ENCODE results near the gene HAND1.

Gene HAND1

DNA sequence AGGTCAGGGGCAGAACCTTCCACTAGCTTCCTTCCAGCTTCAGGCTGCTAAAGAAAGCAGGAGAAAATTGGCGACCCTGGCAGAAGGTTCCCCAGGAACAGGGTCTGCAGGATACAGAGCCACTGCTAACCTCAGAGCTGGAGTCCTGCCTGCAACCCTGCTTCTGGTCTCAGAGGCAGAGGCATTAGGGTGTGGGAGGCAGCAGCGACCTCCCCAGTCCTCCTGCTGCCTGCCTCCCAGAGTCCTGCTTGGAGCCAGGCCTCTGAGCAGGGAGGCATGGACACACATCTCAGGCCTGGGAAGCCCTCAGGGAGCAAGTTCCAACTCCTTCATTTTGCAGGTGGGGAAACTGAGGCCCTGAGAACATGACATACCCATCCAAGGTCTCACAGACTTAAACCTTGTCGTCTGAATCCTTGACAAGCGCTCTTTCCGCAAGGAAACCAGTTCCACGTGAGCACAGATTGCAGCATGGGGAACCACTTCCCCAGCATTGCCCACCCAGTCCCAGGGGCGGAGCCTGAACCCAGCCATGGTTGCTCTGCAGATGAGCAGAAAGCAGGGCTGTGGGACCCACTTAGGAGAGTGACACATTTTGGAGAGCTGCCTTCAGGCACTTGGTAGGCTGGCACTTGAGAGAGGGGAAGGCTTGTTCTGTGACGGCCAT lies 28.2 kb upstream of the HAND1 start:
- DNase-seq (ENCODE audit: low spot score) = no peak

DNA sequence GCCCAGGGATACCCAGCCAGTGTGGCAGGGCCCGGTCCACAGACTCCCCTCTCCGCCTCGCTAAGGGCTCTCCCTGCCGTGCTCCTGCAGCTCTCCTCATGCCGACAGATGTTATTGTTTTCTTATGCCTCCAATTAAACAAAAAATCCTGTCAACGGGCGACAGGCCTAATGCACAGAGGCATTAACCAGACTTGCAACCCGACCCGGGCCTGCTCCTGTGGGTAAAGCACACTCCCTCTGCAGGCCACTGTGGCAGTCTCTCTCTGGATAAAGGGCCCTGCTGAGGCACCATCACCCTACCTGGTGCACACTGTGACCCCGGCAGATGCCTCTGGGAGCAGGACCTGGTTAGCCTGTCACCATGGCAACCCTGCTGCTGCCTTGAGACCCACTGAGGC lies 27.5 kb upstream of the HAND1 start:
- no peak for DNase-seq (ENCODE audit: low spot score)

DNA sequence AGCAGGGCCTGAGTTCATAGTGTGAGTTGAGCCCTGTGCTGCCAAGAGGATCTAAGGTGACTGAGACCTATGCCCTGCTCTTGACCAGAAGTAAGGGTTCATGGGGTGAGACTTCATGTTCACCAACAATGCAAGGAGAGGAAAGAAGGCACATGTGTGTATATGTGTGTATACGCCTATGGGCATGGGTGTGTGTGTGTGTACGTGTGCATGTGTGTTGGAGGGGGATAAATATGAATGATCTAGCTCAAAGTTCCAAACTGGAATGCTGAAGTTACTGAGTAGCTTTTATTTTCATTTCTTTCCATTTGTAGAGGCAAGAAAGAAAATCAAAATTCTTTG lies 25.6 kb upstream of the HAND1 start:
- no peak for DNase-seq (ENCODE audit: low spot score)

DNA sequence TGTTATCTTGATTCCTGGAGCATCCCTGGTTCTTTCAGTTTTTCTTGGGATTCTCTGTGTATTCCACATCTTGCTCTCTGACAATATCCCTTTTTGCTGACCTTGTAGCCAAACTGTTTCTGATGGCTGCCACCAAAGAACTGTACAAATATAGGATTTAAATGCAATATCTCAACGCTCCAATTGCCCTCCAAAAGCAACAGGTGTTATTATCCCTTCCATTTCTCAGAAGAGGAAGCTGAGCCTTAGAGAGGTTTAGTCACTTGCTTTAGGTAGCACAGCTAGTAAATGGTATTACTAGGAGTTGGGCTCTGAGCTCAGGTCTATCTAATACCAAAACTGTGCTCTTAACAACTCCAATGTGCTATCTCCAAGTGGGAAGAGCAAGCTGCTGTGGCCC lies 24.2 kb upstream of the HAND1 start:
- DNase-seq (ENCODE audit: low spot score) = no peak

DNA sequence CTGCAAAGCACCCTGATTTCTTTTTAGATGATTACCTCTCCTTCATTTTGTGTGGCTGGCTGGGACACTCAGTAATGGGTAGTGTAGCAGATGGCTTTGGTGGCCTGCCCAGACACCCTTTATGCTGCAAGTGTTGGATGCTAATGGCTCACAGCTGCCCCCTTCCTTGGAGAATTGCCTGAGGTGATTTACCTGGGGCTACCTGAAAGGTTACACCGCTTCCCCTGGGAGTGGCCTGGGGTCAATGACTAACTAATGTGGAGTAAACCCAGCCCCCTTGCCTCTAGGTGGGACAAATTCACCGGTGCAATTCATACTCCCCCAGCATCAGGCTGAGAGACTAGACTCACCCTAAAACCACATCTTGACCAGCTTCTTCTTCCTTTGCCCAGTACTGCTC lies 23.5 kb upstream of the HAND1 start:
- no peak for DNase-seq (ENCODE audit: low spot score)

DNA sequence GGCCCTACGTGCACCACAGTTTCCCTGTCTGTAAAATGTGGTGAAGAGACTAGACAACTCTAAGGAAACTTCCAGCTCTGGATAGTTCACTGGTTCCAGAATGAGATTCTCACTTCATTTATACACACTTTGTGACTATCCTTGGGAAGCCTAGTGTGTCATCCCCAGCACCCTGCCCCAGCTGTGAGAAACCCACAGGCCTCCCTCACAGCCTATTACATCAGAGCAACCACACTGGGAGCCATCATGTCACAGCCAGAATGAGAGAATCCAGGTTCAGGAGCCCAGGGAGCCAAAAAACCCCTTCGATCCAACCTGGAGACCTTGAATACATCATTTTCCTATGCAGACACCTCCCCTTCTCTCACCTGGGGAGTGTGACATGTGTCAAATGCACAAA lies 21.0 kb upstream of the HAND1 start:
- DNase-seq (ENCODE audit: low spot score) = no peak

DNA sequence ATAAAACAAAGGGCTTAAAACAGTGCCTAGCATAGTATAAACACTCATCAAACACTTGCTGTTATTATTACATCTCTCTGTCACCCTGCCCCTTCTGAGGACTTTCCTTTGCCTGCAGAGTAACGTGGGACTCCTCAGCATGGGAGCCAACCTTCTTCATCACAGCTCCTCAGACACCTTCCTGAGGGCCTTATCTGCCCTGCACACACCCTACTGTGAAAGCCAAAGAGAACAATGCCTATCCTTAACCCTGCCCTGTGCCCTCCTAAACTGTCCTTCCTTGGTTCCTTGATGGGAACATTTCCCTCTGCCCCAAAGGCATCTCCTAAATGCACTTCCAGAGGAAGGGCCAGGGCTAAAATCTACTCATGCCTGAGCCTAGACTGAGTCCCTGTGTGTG lies 20.6 kb upstream of the HAND1 start:
- no peak for DNase-seq (ENCODE audit: low spot score)

DNA sequence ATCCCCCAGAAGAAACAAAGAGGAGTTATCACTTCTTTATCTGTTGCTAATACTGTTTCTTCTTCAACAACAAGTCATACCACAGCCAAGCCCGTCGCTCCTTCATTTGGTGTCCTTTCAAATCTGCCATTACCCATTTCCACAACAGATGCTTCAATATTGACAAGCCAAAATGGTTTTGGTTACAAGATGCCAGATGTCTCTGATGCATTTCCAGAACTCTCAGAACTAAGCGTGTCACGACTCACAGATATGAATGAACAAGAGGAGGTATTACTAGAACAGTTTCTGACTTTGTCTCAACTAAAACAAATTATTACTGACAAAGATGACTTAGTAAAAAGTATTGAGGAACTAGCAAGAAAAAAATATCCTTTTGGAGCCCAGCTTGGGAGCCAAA lies 16.0 kb upstream of the HAND1 start:
- no peak for DNase-seq (ENCODE audit: low spot score)

DNA sequence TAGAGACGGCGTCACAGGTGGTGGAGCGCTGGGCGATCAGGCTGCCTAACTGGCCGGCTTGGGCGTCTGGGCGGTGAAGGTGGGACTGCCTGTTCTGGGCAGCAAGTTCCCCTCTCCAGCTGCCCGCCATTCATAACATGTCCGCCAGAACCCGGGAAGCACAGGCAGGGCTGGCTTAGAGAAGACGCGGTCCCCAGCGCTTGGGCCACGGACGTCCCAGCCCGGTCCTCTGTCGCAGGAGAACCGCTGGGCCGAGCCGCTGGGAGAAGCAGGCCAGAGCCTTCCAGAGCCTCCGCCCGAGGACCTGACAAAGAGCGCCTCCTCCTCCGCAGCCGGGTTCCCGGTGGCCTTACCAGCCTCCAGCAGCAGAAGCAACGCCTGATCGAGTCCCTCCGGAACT lies 15.2 kb upstream of the HAND1 start:
- no peak for DNase-seq (ENCODE audit: low spot score)

DNA sequence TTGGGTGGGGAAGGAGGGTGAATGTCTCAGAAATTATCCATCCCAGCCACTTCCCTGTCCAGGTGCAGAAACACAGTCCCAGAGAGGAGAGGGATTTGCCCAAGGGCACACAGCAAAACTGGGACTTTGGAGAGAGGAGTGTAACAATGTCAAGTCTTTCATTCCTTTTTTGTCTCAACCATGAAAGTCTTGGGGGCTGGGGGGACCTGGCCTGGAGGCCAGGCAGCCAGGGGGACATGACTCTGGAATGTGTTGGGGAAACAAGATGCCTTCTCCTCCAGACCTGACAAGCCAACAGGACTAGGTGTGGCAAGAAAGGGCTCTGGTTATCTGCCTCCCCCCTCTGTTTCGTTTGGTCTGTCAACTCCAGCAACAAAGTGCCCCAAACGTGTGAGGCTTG lies 13.9 kb upstream of the HAND1 start:
- no peak for DNase-seq (ENCODE audit: low spot score)

DNA sequence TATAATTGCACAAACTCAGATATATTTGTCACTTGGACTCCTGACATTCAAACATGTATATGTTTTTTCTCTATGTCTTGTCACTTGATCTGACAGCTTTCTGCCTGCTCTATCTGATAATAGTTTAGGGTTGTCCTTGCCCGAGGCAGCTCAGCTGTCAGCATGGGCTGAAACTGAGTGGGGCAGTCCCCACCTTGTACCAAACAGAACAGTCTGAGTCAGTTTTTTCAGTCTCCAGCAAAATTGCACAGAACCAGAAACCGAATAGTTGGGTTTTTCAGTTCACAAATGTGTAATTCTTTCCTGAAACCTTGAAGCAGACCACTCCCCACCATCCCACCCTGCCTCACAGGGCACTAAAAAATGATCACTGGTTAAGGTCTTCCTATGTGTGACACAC lies 9.5 kb upstream of the HAND1 start:
- DNase-seq (ENCODE audit: low spot score) = no peak

DNA sequence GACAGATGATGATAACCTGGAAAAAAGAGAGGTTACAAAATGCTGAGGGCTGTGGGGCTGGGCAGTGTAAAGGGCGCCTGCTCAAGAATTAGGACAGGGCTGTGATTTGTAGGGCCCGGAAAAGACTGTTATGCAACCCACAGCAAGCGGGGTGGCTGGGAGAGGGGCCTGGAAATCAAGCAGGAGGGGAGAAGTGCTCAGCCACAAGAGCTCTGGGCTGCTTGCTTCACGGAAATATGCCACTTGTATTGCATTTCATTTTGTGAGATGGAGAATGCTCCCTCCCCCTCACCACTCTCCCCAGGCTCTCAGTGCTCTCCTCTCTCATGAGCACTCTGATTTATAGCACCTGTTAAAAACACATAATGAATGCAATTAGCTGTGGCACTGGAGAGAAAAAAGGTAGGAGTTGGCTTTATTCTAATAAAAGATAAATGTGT lies 8.4 kb upstream of the HAND1 start:
- DNase-seq (ENCODE audit: low spot score) = no peak

DNA sequence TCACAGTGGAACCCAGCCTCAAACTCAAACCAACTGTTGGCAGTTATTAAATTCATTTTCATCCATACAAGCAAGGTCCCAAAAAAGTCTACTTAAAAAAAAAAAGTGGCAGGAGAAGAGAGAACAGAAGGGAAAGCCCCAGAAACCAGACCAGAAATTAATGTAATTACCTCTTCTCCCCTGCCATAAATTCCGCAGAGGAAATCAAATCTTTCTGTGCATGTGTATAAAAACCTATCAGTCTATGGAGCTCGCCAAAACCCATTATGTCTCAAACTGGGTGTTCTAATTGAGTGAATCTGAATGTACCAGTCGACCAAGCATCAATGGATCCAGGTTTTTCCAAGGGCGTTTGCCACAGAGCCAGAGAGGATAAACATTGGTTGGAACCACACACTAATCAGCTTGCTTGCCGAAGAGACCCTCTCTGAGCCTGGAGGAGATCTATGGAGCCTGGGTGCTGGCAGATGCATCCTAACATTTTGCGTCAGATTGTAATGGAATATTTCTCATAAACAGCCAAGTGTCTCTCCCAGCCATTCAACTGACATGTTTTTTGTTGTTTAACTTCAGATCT lies 7.9 kb upstream of the HAND1 start:
- no peak for DNase-seq (ENCODE audit: low spot score)

DNA sequence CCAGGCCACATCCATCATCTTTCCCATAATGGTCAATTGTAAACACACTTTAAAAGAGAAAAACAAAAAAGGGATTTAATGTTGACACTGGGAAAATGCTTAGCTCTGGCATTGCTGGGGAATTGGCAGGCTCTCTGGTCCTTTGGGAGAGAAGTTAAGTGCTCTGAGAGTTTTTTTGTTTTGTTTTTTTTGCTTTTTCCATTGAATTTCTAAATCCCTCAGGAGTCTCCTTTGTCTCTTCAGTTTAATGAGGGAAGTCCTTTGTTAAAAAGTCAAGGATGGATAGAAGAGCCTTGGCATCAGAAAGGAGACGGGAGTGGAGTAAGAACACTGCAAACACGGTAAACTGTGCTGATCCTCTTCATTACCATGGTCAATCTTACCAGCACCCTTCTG lies 7.1 kb upstream of the HAND1 start:
- DNase-seq (ENCODE audit: low spot score) = no peak

DNA sequence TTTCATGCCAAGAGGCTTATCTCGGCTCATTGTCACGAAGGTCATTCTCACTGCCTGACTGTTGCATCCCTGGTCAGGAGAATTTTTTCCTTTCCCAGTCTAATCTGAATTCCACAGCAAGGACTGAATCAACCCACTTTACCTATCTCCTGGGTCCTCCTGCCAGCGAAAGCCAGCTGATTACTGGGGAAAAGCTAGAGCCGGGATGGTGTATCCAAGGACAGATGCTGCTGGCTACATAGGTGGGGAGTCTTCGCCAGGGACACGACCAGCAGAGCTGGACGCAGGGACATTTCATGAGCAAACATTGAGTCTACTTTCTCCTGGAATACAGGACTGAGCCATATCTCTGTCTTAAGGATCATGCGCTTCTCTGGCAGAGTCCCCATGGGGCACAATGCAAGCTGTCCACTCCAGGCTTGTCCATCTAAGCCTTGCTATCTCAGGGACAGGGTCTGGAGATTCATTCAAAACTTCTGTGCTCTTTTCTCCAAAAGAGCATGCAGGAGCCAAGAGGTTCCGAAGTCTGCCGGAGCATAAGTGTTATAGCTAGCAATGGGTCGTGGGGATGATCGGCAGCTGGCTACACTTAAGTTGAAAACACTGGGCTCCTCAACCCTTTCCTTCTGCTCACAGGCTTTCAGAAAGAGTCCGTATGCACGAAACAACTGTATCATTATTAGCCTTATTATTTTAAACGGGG lies 6.5 kb upstream of the HAND1 start:
- DNase-seq (ENCODE audit: low spot score) = no peak

DNA sequence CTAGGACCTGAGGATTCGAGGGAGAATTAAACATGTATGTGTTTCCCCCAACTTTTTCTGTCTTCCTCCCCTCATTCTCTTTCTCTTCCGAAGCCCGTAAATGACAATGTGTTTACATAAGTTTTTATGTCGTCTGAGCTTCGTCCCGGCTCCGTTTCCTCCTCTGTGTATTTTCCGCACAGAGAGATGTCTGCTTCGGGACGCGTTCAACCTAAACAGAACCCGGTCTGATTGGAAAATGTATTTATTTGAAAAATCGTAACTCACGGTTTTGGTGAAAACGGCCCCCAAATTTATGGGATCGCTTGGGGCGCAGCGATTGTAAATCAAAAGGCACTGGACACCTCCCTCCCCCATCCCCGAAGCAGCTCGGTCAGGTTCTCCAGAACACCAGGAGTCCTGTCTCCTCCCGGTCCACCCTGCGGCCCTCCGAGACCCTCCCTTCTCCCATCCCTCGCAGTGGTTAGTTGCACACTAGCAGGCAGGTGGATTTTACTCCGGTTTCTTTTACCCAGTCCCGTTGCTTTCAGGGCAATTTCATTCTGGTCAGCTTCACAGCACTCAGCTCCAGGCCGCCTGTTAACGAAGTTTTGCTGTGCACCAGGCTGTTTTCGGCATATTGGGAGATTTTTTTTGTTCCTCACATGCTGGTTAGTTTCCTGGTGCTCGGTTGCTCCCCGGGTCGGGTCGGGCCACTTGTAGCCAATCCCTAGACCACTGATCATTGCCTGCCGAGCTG lies 5.8 kb upstream of the HAND1 start:
- DNase-seq (ENCODE audit: low spot score) = no peak

DNA sequence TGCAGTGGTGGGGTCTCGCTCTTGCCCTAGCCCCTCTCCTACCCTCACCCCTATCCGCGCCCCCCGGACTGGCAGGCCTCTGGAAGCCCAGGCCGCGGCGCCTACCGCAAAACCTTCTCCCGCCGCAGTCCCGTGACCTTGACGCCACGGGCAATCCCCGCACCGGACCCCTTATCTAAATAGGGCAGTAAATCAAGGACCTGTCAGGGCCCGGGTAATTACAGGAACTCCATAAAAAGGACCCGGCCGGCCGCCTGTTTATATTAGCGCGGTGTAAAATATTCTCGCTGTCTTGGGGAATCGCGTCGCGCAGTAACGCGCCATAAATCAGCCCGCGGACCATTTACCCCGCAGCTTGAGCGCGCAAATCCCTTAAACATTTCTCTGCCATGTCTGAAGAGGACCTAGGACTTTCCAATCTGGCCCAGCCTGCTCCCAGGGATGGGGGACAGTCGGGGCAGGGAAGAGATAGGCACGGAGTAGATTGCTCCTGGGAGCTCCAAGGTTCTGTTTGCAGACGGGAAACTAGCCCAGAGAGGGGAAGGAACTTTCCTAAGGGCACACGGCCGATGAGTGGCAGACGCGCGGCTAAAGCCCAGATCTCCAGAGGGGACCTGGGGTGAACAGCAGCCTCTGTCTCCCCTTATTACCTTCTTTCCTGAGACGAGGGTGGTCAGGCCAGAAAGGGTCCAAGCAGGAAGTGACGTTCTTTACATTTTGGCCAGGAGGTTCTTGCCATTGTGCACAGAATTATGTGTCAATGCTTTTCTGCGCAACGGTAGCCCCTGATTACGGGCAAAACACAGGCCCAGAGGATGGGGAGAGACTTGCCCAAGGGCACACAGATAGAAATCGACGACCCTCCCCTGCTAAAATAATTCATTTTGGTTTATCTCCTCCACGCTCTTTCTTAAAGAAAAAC lies 4.8 kb upstream of the HAND1 start:
- DNase-seq (ENCODE audit: low spot score) = no peak

DNA sequence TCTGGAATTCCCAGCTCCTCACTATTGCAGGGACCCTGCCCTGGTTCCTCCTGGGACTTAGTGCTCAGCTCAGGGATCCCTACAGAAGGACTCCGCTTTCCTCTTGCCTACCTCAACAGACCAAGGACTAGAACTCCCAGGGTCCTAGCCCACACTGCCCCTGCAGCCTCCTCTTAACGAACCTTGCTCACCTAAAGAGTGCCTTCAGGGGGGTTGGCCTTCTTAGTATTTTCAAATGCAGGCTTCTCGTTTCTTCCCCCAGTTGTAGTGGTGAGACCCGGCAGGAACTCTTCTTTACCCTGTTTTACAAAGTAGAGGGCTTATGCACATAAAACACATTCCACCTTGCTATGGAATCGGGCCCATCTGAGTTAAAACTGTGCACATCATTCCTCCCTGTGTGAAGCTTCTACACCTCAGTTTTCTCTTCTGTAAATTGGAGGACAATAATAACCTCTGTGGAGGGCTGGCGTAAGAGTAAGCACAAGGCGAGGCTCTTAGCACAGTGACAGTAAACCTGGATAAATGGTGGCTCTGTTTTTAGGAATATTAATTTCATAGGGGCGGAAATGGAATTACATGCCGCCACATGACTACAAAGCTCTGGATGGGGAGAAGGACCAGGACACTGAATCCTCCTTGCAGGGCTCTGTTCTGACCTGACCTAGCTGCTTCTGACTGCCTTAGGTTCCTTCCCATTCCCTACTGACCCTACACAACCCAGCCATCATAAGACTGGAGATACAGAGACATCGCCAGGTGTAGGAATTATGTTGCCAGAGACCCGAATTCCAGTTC lies 3.8 kb upstream of the HAND1 start:
- DNase-seq (ENCODE audit: low spot score) = no peak

DNA sequence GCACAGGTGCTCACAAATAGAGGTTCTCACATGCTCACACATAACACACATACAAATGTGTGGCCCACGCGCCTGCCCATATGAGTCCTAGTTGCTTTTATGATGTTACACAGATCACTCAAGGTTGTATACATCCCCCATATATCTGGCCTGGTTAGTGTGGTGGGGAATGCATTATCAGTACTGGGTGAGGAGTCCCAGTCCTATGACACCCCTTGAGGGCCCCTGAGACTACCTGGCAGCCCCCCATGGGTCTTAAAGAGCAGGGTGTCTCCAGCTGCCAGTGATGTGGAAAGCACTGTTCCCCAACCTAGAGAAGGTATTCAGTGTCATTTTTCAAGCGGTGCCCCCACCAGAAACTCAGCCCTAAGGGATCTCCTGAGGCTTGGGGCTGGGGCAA lies 2.8 kb upstream of the HAND1 start:
- no peak for DNase-seq (ENCODE audit: low spot score)

DNA sequence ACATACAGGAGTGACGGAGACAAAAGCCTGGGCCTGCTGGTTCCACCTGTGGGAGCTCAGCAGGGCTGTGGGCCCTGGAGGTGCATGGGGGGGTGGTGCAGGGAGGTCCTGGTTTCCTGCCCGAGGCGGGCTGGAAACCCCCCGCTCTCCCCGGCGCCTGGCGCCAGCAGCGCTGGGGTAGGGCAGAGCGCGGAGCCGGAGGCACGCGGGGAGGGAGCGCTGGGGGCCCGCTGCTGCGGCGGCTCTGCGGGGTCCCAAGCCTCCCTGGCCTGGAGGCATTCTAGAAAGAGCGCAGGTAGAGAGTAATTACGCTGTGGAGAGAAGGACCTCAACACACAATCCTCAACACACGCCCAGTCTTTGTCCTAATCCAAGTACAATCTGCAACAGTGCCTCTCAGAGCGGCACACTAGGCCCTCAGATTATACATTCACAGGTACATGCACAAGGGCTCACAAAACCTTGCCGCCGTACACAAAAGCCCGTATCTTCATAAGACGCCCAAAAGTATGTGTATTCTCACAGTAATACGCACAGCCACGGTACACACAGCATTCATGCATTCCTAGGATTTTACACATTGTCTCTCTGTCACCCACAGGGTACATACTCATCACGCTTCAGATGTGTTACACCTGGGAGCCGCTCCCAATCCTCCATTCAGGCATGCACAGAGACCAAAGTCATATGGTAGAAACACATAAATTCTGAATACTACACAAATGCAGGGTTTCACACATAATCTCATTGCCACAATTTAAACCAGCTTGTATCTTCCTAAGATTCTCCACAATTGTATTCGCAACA lies 2.1 kb upstream of the HAND1 start:
- DNase-seq (ENCODE audit: low spot score) = no peak

All from cerebellar cortex (tissue), 1 donor.